ENCODE measurements around the gene HDAC4. TPM values are rescaled to one million over a fixed set of nuclear protein-coding genes. Genes with fewer than 3 reads are reported as not detected.

HDAC4 gene
- total and polyA plus RNA-seq, 2 of the 4 experiments (the other 2 are of a cell fraction) = 4.1 to 7.2 TPM

GRCh38 chr2:239358062-239358754, 42.6 kb downstream of the HDAC4 start (continued):
- TF ChIP-seq RCOR1 (IDR thresholded peaks at IDR 0.05; ENCODE audit: insufficient replicate concordance, low read length) (no peak), BHLHE40 (IDR thresholded peaks at IDR 0.05; ENCODE audit: low read depth, low read length) (no peak), SMC3 (IDR thresholded peaks at IDR 0.05; ENCODE audit: low read depth, low read length) (no peak), POLR2A (IDR thresholded peaks at IDR 0.05; ENCODE audit: low read depth, low read length) (no peak), MAZ (IDR thresholded peaks at IDR 0.05; ENCODE audit: borderline replicate concordance, low read depth, low read length) (no peak)

- no TSS peak for BruUV-seq (replicated peaks)
Measured at GRCh38 chr2:239355724-239356123, 45.1 kb downstream of the HDAC4 start.

More at GRCh38 chr2:239355724-239356123, 45.1 kb downstream of the HDAC4 start:
- peak overlapping the region; percentile 92; the same call in 1 of the 2 replicates for H3K18ac ChIP-seq (ENCODE audit: low read depth, low read length)
- intact Hi-C loops (cut with micrococcal nuclease) (loop anchor here (1.0 kb wide), 1 partner anchor 26 kb away; no protein-coding TSS in a partner anchor), dilution Hi-C loops (cut with HindIII; ENCODE audit: low sequenced_read_pairs, unreplicated experiment) (no loop called here), in situ Hi-C loops (cut with MboI; ENCODE audit: low sequenced_read_pairs) (no loop called here)
- no peak overlapping the region for H3K23ac ChIP-seq (ENCODE audit: low read depth, low read length)
- no peak overlapping the region for H3K56ac ChIP-seq (ENCODE audit: extremely low read depth, insufficient read depth, low read length)
- H3K27me3 ChIP-seq (ENCODE audit: control insufficient read depth, insufficient read depth, low read length) = no peaks in the 10 kb centered on the region
- POLR2A ChIA-PET (ENCODE audit: unreplicated experiment) = no interaction called here
- H3K4me2 ChIP-seq (ENCODE audit: low read depth, low read length) = peak overlapping the region; percentile 90
- no peak overlapping the region for H3K4me3 ChIP-seq (ENCODE audit: insufficient read depth, low read depth, low read length)
- H3K14ac ChIP-seq (replicated peaks; ENCODE audit: low read depth, low read length) = no peak overlapping the region; the same call in 1 of the 2 replicates
- H3K9me3 ChIP-seq (ENCODE audit: control insufficient read depth, insufficient read depth, low read length) = peaks cover 3% of the 10 kb centered on the region; the same call in 1 of the 2 replicates
- 0 out of 2 replicates have a peak overlapping the region, but pooled peaks have one; percentile 20 for H3K9ac ChIP-seq (ENCODE audit: low read depth, low read length)
- H4K8ac ChIP-seq (ENCODE audit: low read depth in 2 of 2, low read length in 2 of 2) = no peak overlapping the region
- H3K79me1 ChIP-seq (ENCODE audit: low read depth in 1 of 2, low read length in 2 of 2) = peaks cover 29 to 63% of the 10 kb centered on the region in 2 experiments
- H3K9me1 ChIP-seq (ENCODE audit: insufficient read depth, low read length) = peaks cover 9% of the 10 kb centered on the region
- H2AK9ac ChIP-seq (replicated peaks; ENCODE audit: low read depth, low read length, poor library complexity) = no peak overlapping the region
- no peak overlapping the region for H3K4ac ChIP-seq (ENCODE audit: low read depth, low read length)
- no peak overlapping the region for H2BK120ac ChIP-seq (ENCODE audit: low read depth, low read length)
- peak overlapping the region; percentile 76 for H2BK5ac ChIP-seq (ENCODE audit: low read depth, low read length, poor library complexity, severe bottlenecking)
- H3K27ac ChIP-seq (ENCODE audit: insufficient read depth, low read length) = peak overlapping the region; percentile 82; the same call in 1 of the 2 replicates
- peaks cover 5% of the 10 kb centered on the region for H4K20me1 ChIP-seq (ENCODE audit: insufficient read depth, low read length)
- peak; percentile 35 for DNase-seq
- H4K5ac ChIP-seq (ENCODE audit: low read depth, low read length) = peak overlapping the region; percentile 73
- H4K91ac ChIP-seq (ENCODE audit: insufficient read depth, low read depth, low read length) = no peak overlapping the region
- no peak overlapping the region for H2AFZ ChIP-seq (replicated peaks; ENCODE audit: low read length, poor library complexity)
- TF ChIP-seq SMC3 (IDR thresholded peaks at IDR 0.05; ENCODE audit: low read depth, low read length) = no peak
- TF ChIP-seq CEBPB (IDR thresholded peaks at IDR 0.05; ENCODE audit: low read depth, low read length) = peak; percentile 58
- H3K4me1 ChIP-seq (ENCODE audit: control insufficient read depth, insufficient read depth, low read length) = peaks cover 12% of the 10 kb centered on the region
- CTCF ChIA-PET = interaction anchor here (1.0 kb wide), 1 partner anchor 48 kb away, joined by 3 read pairs; no protein-coding TSS in a partner anchor
- H2BK15ac ChIP-seq (ENCODE audit: low read depth, low read length) = no peak overlapping the region
- WGBS, 2 experiments (ENCODE audit: extremely low coverage in 2 of 2, insufficient read length in 1 of 2) = no CpG with 5 or more reads among the region's 3 CpGs
- no peak overlapping the region for H2BK20ac ChIP-seq (ENCODE audit: low read depth, low read length)
- no peak overlapping the region for H2AK5ac ChIP-seq (ENCODE audit: low read depth, low read length)
- ATAC-seq (ENCODE audit: low read depth) = peak; percentile 50
- peaks cover 15% of the 10 kb centered on the region for H3K36me3 ChIP-seq (ENCODE audit: control insufficient read depth, insufficient read depth, low read length)

Measured in IMR-90 (cell line).